ENCODE results near the gene ZNF300.

- TF ChIP-seq, protein P1, sequence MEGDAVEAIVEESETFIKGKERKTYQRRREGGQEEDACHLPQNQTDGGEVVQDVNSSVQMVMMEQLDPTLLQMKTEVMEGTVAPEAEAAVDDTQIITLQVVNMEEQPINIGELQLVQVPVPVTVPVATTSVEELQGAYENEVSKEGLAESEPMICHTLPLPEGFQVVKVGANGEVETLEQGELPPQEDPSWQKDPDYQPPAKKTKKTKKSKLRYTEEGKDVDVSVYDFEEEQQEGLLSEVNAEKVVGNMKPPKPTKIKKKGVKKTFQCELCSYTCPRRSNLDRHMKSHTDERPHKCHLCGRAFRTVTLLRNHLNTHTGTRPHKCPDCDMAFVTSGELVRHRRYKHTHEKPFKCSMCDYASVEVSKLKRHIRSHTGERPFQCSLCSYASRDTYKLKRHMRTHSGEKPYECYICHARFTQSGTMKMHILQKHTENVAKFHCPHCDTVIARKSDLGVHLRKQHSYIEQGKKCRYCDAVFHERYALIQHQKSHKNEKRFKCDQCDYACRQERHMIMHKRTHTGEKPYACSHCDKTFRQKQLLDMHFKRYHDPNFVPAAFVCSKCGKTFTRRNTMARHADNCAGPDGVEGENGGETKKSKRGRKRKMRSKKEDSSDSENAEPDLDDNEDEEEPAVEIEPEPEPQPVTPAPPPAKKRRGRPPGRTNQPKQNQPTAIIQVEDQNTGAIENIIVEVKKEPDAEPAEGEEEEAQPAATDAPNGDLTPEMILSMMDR (IDR thresholded peaks at IDR 0.05), result no peak
- TF ChIP-seq POLR2AphosphoS5 (IDR thresholded peaks at IDR 0.05) (no peak), POLR2A (IDR thresholded peaks at IDR 0.05) (no peak)
These were observed 57.5 kb downstream of the ZNF300 start for GRCh38 chr5:150847334-150847695.
